ENCODE measurements around the gene NCAPG2.
A peak's percentile ranks its signal among the peaks of the same experiment; 100 is the strongest.
"Not testable (repeated sequence)": the region's sequence is repeated elsewhere in the genome, so short reads cannot be mapped to it uniquely, and the experiment has no call there.

NCAPG2 gene

GRCh38 chr7:158633055-158633956 lies 71.3 kb downstream of the NCAPG2 start:
- no peak for DNase-seq (ENCODE audit: low read depth)

- no peak for DNase-seq (ENCODE audit: low read depth)
Observed at GRCh38 chr7:158631574-158632195, 72.9 kb downstream of the NCAPG2 start.

- DNase-seq (ENCODE audit: low read depth) = not testable (repeated sequence)
Observed at GRCh38 chr7:158626289-158626688, 78.3 kb downstream of the NCAPG2 start.

- no peak for DNase-seq (ENCODE audit: low read depth)
Observed at GRCh38 chr7:158623241-158623640, 81.4 kb downstream of the NCAPG2 start.

GRCh38 chr7:158620839-158621441 lies 83.7 kb downstream of the NCAPG2 start:
- no peak for DNase-seq (ENCODE audit: low read depth)

- DNase-seq (ENCODE audit: low read depth) = no peak
Observed at GRCh38 chr7:158620418-158620817, 84.2 kb downstream of the NCAPG2 start.

- DNase-seq (ENCODE audit: low read depth) = no peak
Observed at GRCh38 chr7:158618745-158619140, 85.9 kb downstream of the NCAPG2 start.

GRCh38 chr7:158617737-158618128 lies 86.9 kb downstream of the NCAPG2 start:
- peak; percentile 71 for DNase-seq (ENCODE audit: low read depth)

GRCh38 chr7:158616050-158616449 lies 88.6 kb downstream of the NCAPG2 start:
- no peak for DNase-seq (ENCODE audit: low read depth)

GRCh38 chr7:158614700-158615099 lies 89.9 kb downstream of the NCAPG2 start:
- DNase-seq (ENCODE audit: low read depth) = peak; percentile 72

- peak; percentile 42 for DNase-seq (ENCODE audit: low read depth)
Observed at GRCh38 chr7:158613481-158613880, 91.1 kb downstream of the NCAPG2 start.

- DNase-seq (ENCODE audit: low read depth) = no peak
Observed at GRCh38 chr7:158612546-158612945, 92.1 kb downstream of the NCAPG2 start.

GRCh38 chr7:158611541-158611940 lies 93.1 kb downstream of the NCAPG2 start:
- DNase-seq (ENCODE audit: low read depth) = no peak

GRCh38 chr7:158609313-158609974 lies 95.2 kb downstream of the NCAPG2 start:
- DNase-seq (ENCODE audit: low read depth) = no peak

- no peak for DNase-seq (ENCODE audit: low read depth)
Observed at GRCh38 chr7:158607563-158607962, 97.0 kb downstream of the NCAPG2 start.

GRCh38 chr7:158606671-158607424 lies 97.8 kb downstream of the NCAPG2 start:
- no peak for DNase-seq (ENCODE audit: low read depth)

- DNase-seq (ENCODE audit: low read depth) = peak; percentile 20
Observed at GRCh38 chr7:158606129-158606528, 98.5 kb downstream of the NCAPG2 start.

- DNase-seq (ENCODE audit: low read depth) = no peak
Observed at GRCh38 chr7:158603773-158604755, 100.5 kb downstream of the NCAPG2 start.

- peak; percentile 4 for DNase-seq (ENCODE audit: low read depth)
Observed at GRCh38 chr7:158602905-158603772, 101.5 kb downstream of the NCAPG2 start.
